Stimulated activated CD4-positive, alpha-beta T cell treated with anti-CD3 and anti-CD28 coated beads, Interleukin-4, amount 100 ng/mL, for 48 hours (primary cell): Measurements from ENCODE around the gene SLC25A36.

ENCODE experiments used
- DNase-seq, 2 donors: peaks; one replicate each; pipeline ENCODE4 v3.0.0-alpha.2; 2020; ENCODE audit warnings: low read depth in 2 of 2

SLC25A36 gene, protein sequence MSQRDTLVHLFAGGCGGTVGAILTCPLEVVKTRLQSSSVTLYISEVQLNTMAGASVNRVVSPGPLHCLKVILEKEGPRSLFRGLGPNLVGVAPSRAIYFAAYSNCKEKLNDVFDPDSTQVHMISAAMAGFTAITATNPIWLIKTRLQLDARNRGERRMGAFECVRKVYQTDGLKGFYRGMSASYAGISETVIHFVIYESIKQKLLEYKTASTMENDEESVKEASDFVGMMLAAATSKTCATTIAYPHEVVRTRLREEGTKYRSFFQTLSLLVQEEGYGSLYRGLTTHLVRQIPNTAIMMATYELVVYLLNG

DNA sequence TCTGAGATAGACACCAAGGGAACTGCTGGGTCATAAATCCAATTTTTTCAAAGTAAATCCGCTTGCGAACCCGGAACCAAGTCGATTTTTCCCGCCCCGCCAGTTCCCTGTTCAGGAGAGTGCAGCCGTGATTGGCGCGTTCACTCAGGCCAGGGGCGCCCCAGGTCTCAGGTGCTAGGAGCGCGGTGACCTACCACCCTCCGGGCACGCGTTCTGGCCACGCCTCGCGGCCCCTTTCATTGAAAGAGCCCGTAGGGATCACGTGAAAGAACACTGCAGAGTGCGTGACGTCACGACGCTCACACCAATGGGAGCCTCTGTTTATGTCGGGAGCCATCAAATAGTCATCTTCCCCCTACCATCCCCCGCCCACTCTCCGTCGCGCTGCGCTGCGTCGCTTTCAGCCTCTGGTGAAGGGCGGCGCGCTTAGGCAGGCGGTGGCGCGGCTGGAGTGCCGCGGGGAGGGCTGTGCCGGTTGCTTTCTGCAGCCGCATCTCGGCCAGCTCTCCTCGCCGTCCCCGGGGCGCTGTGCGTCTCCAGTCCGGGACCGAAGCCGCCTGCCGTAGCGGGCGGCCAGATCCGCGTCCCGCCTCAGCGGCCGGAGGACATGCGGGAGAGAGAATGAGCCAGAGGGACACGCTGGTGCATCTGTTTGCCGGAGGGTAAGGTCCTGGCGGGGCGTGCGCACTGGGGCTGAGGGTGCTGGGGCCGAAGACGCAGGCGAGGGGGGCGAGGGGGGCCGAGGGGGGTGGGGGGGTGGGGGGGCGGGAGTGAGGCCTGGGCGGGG, at the start of gene SLC25A36:
TSS of gene SLC25A36 (plus strand) at position 403 of the 787 bp plus-strand sequence. CDS start at position 622, 219 bp downstream.
- DNase-seq, result peak; percentile 96

DNA sequence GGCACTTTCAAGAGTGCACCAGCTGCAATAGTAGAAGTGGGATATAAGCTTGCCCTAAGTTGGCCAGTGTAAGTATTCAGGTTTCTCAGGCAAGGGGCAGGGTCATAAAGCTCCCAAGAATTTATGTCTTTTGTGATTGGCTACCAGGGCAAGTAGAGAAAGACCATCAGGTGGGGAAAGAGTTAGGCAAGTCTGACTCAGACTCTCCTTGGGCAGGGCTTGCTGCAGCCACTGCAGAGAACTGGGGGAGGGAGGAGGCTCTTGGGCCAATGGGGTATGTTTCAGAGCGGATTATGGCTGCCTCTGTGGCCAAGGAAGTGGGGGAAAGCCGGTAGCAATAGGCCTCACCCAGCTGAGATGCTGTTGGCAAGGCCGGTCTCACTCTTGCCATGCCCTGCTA, 44.6 kb upstream of the SLC25A36 start:
- DNase-seq, result no peak

DNA sequence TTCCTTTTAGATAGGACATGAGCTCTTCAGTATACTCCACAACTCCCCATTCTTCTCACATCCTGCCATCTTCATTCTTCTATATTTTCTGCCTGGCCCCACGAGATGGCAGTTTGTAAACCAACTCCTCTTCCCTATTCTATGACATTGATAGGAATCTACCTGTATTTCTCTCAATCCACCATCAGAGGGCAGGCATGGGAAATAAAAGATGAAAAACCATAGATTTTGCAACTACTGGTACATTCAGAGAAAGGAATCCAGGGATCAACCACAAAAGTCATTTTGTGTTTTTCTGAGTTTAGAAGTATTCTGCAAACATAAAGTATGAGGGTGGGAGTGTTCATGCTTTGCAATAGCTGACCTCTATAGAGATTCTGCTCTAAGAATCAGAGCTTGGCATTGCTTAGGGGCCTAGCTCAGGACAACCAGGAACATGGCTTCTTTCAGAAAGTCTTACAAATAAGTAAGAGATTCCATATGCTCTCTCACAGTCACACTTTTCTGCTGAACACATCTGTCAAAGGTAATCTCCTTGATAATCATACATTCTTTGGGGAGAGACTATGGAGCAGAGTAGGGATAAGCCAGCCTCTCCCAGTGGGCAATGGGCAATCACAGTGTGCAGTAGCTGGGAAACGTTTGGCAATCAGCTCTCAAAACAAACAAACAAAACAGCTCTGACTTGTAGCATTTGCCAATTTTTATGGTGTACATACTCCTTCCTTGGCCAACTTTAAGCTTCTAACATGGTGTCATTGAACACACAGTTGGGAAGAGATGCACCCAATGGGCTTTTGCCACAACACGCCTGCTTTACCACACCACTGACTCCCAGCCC, 43.1 kb upstream of the SLC25A36 start:
- DNase-seq, result no peak

DNA sequence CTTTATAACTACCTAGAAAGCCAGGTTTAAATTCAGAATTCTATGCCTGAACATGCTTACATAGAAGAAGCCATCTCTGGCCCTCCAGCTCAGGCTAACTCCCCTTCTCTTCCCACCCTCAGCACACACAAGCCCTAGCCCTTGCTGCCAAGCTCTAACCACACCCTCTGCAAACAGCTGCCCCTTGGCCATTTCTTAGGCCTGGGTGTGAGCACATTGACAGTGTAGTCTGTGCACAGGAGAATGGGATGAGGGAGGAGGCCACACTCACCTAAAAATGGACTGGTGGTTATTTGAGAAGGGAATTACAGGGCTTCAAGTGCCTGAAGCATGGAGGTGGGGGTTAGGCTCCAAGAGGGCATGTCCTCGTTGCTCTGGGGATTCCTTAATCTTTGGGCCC, 42.3 kb upstream of the SLC25A36 start:
- no peak for DNase-seq

DNA sequence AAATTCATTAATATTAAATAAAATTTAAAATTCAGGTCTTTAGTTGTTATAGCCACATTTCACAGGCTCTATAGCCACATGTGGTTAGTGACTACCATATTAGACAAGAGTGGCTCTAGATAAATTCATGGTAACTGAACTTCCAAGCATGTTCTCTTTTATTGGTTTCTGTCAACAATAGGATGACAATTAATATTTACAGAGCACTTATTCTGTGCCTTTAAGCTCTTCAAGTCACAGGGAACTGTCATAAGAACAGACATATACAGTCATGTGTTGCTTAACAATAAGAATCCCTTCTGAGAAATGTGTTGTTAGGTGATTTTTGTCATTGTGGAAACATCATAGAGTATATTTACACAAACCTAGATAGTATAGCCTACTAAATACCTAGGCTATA, 38.8 kb upstream of the SLC25A36 start:
- DNase-seq, result no peak

DNA sequence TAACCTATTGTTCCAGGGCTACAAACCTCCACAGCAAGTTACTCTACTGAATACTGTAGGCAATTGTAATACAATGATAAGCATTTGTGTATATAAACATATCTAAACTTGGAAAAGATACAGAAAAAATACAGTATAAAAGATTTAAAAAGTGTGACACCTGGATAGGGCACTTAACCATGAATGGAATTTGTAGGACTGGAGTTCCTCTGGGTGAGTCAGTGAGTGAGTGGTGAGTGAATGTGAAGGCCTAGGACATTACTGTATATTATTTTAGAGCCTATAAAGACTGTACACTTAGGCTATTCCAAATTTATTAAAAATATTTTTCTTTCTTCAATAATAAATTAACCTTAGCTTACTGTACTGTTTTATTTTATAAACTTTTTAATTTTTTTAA, 38.4 kb upstream of the SLC25A36 start:
- no peak for DNase-seq

DNA sequence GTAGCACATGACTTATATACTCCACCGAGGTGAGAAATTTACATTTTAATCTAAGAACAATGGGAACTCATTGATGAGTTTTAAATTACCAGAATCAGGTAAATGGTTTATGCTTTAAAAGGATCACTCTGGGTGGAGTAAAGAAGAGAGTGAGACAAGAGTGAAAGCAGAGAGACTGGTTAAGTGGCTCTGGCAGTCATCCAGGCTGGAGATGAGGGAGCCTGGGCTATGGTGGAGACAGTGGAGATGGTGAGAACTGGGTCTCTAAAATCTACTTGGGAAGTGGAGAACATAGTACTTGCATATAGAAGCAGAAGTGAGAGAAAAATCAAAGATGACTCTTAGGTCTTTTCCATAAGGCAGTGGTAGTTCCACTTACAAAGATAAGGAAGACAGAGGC, 37.1 kb upstream of the SLC25A36 start:
- no peak for DNase-seq

DNA sequence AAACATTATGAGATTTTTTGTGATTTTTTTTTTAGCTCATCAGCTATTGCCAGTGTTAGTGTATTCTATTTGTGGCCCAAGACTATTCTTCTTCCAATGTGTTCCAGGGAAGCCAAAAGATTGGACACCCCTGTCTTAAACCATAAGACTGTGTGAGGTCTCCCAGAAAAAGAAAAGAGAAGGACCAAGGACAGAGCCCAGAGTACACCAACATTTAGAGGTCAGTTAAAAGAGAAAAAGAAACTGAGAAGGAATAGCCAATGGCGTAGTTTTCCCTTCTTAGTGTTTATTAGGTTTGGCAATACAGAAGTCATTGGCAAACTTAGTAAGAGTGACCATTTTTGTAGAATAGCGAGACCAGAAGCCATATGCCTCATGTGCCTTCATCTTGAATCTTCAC, 36.1 kb upstream of the SLC25A36 start:
- DNase-seq, result no peak

DNA sequence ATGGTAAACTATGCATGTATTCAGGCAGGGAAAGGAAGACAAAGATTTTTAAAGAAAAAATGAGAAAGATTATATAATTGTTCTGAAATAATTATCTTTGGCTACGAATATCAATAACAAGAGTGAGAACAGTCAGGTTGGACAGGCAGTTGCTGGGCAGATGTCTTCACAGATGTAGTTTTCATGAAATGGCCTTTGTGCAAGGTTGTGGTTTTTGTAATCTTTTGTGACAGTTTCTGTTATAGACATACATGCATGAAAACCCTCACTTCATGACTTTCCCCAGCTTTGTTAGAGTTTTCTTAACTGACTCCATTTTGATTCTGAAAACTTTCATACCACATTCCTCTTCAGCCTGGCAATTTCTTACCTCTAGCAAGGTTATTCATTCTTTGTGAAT, 34.9 kb upstream of the SLC25A36 start:
- DNase-seq, result no peak

DNA sequence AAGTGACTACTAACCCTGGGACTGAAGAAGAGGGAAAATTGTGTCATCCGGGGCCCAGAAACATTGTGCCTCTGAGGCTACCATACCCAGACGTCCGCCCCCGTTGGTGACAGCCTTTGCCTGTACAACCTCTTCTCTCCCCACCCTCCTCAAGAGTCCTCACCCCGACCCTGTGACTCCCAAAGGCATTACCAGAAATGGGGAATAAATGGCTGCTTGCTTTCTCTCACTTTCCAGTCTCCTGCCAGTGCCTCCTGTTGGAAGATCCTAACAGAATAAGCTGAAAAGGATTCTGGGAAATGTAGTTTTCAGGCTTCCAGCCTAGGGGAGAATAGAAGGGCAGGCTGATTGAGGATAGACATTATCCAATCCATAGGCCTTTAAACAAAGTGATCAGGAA, 30.8 kb upstream of the SLC25A36 start:
- DNase-seq, result no peak

DNA sequence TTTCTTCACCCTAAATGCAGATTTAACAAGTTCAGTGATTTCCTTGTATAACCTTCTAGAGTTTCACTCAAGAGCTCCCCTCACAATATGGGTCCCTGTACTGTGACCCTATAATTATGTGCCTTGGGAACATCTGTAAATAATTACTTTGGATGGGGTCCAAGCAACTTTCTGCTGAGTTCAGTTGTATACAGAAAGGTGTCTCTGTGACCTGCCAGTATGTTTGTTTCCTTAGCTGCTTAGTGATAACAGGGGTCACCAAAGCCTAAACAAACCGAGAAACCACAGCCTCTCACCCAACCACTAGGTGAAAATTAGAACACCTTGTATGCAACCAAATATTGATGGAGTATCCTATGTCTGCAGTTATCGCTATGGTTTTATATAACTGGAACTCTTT, 29.8 kb upstream of the SLC25A36 start:
- no peak for DNase-seq

DNA sequence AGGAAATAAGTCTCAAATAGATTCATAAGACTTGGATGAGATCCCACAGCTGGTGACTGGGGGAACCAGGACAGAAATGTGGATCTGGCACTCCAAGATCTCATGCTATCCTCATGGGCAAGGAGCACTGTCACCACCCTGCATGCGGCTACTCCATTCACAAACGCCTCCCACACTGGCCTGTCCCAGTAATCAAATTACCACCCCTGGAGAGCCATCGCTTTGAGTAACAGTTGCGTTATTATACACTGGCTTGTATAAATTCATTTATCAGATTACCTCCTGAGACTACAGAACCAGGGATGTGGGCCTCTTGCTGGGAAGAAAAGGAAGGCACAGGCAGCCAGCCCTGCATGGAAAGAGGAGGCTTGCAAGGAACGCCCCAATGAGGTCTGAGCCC, 27.9 kb upstream of the SLC25A36 start:
- no peak for DNase-seq

DNA sequence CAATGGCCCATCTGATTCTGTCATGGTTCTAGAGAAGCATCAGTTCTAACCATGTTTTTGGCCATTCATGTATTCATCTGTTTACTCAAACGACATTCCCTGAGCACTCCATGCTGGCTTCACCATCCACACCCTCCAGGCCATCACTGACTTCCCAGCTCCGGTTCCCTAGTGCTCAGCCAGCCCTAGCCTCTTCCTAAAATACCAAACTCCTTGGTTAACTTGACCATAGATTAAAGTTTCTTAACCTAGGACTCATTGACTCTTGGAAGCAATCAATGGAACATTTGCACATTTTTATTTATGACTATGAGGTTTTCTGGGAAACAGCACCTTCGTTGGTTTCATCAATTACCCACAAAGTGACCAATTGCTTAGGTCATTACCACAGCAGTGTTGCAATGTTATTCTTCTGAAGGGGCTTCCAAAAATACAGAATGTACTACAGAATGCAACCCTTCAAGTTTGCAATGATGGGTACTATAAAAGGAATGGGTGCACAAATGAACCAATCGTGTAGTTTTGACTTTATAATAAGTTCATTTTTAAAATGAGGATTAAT, 27.2 kb upstream of the SLC25A36 start:
- DNase-seq, result no peak

DNA sequence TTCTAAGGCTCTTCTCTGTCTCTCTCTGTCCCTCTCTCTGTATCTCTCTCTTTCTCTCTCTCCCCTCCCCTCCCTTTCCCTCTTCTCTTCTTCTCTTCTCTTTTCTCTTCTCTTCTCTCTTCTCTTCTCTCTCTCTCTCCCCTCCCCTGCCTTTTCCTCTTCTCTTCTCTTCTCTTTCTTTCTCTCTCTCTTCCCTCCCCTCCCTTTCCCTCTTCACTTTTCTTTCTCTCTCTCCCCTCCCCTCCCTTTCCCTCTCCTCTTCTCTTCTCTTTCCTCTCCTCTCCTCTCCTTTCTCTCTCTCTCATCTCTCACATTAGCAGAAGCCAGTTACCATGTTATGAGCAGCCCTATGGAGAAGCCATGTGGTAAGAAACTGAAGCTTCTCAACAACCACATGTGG, 25.0 kb upstream of the SLC25A36 start:
- DNase-seq, result no peak

DNA sequence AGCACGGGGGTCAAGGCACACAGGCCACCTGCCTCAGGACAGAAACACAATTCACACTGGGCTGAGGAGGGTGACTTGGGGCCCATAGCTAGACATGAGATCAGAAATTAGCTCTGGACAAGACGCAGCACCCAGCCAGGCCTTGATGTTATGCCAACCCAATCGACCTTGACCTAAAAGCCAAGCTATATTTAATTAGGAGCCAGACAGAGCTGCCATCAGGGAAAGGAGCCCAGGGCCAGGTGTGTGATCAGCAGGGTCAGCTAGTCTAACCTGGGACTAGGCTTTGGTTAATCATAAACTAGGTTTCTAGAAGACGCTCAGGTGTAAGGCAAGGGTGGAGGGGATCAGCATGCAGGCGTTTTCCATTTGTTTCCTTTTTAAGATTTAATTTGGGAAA, 23.9 kb upstream of the SLC25A36 start:
- DNase-seq, result no peak

DNA sequence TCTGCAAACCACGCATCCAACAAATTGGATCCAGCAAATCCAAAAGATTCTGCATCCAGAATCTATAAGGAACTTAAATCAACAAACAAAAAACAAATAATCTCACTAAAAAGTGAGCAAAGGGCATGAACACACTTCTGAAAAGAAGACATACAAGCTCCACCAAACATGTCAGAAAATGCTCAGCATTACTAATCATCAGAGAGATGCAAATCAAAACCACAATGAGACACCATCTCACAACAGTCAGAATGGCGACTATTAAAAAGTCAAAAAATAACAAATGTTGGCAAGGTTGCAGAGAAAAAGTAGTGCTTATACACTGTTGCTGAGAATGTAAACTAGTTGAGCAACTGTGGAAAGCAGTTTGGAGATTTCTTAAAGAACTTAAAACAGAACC, 21.6 kb upstream of the SLC25A36 start:
- DNase-seq, result no peak

DNA sequence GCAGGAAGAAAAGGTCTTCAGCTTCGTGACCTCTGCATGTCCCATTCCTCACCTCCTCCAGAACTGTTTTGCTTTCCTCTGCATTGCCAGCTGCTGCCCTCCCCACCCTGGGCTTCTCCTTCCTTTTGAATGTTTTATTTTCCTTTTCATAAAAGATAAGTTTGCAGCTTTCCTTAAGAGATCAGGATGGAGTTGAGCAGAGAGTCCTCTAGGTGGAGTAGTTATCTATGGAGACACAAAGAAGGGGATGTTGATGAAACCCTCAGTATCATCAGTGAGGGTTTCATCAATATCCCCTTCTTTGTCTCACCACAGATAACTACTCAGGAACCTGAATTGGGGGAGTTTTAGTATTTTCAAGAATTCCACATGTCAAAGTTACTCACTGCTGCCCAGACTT, 19.0 kb upstream of the SLC25A36 start:
- DNase-seq, result no peak

DNA sequence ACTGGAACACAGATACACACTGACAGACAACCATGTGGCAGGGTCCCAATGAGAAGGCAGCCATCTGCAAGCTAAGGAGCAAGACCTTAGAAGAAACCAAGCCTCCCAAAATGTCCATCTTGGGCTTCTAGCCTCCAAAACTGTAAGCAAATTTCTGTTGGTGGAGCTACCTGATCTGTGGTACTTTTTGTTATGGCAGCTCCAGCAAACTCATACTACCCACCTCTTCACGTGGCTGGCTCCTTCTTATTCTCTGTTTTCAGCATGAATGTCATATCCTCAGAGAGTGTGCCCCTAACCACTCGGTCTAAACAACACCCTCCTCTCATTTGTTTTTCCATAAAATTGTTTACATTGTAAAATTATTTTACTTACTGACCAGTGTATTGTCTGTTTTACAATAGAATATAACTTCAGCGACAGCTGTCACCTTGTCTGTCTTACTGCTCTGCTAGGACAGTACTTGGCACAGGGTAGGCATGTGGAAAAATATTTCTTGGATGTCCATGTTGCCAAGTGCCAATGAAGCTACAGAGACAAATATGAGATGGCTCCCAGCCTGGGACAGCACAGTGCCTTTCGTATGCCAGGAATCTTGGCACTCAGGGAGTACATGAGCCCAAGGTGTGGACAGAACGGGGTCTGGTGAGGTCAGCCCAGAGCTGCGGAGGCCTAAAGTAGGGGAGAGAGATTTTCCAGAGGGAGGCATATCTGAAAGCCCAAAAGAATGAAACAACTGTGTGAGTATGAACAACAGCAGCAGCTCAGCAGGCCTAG, 17.4 kb upstream of the SLC25A36 start:
- no peak for DNase-seq

DNA sequence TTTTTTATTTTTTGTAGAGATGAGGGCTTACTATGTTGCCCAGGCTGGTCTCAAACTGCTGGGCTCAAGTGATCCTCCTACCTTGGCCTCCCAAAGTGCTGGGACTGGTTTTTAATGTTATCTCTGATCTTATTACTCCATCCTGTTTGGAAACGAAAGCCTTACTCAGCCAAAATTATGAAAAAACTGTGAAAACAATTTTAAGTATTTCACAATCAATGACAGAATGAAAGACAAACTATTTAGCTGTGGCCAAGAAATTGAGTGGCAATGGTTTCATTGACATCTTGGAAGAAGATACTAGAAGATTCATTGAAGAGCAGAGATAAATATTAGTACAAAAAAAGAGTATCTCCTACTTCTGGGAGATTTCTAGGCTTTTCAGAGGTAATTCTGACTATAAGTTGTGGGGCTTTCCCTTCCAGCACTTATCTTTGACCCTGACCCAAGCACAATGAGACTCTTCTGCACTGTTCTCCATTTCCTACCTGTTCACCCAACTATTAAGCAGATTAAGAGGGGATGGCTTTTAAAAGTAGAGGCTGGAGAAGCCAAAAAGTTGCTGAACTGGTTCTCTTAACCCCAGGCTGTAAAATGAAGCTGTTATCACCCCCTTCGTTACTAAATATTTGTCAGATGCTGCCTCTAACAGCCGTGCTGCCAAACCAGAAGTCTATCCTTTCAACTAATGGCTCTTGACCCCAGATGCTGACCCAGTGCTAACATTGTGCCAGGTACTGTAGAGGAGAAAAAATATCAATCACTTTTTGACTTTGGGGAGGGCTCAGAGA, 14.2 kb upstream of the SLC25A36 start:
- no peak for DNase-seq

DNA sequence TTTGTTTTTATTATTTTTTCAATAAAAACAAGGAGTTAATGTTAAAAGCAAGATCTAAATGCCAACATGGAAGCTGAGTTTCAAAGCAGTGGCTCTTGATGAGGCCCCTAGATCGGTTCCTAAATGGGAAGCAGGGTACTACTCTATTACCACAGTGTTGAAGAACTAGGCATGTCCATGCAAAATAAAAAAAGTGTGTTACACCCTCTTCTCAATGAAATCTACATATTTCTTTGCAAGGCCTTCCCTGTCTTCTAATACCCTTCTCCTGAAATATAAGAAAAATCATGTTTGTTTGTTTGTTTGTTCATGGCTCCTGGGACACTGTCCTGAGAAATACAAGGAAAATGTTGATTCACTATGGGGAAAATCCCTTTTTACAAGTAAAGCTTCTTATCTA, 12.2 kb upstream of the SLC25A36 start:
- no peak for DNase-seq

DNA sequence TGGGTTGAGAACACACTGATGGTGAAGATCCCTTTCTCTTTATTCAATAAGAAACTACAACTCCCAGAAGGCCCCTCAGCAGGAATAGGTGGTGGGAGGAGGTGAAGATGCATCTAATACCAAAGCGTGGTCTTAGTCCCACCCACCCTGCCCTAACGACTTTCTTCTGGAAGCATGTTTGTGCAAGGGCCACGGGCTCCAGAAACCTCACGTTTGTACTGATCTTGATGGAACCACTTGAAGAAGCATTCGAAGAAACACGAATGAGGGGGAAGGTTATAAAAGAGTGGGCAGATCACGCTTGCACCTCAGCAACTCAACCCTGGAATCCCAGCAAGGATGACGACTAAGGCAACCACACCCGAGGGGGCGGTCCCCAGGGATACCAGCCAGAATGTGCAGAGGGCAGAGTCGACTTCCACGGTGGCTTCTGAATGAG, 10.6 kb upstream of the SLC25A36 start:
- DNase-seq, result no peak
